Endothelial cell of umbilical vein (primary cell): ENCODE data around the gene TMEM107. TPM values are rescaled to one million over a fixed set of nuclear protein-coding genes. Genes with fewer than 3 reads are reported as not detected.
A peak's percentile ranks its signal among the peaks of the same experiment; 100 is the strongest.

Experiments
- BruUV-seq: library from RNA; stranded (reverse); fragments of 400-500 nt; replicated peaks from 2 replicates; lab custom pipeline; 2021; lab: Mats Ljungman, UMichigan
- CTCF ChIA-PET: fragments of 300-600, 350-600 bp; sonication (Branson Sonifier 250); formaldehyde crosslinking; loops from one replicate; lab custom pipeline; 2021; ENCODE audit warnings: antibody characterized with exemption, inconsistent platforms; lab: Charles Lee
- POLR2A ChIA-PET: fragments of 300-600, 350-600 bp; sonication (Branson Sonifier 250); formaldehyde crosslinking; loops from one replicate; lab custom pipeline; 2021; ENCODE audit warnings: antibody characterized with exemption, inconsistent platforms; lab: Charles Lee
- DNase-seq: peaks from one replicate; pipeline ENCODE4 v3.0.0-alpha.2; 2011; ENCODE audit warnings: low read depth, low spot score
- FAIRE-seq: peaks from 2 replicates; lab custom pipeline; 2011; peaks lifted over from hg19 to GRCh38; lab: Jason Lieb, UNC
- H2AFZ ChIP-seq: 2 replicates; pipeline ENCODE4 v1.6.0; 2012; ENCODE audit warnings: low read depth, low read length, control low read depth, inconsistent platforms
- H3K27ac ChIP-seq: 2 replicates; pipeline ENCODE4 v1.5.1; 2011; ENCODE audit warnings: low read depth, mild to moderate bottlenecking, control low read depth, low read length, moderate library complexity; ENCODE audit not compliant: insufficient read depth
- H3K27me3 ChIP-seq, 2 experiments: 2 replicates each; pipeline versions ENCODE4 v1.6.0 to v1.6.1; 2011; ENCODE audit warnings: low read length in 2 of 2, mixed read lengths in 1 of 2; ENCODE audit not compliant: control insufficient read depth in 2 of 2, insufficient read depth in 2 of 2
- H3K36me3 ChIP-seq, 2 experiments: 2 replicates in 1 of 2; 3 replicates in 1 of 2; pipeline ENCODE4 v1.5.1; 2011; ENCODE audit warnings: low read length in 2 of 2, mild to moderate bottlenecking in 1 of 2, moderate library complexity in 1 of 2; ENCODE audit not compliant: control insufficient read depth in 2 of 2, insufficient read depth in 2 of 2; ENCODE audit errors: extremely low read depth in 1 of 2
- H3K4me1 ChIP-seq: 3 replicates; pipeline ENCODE4 v1.5.1; 2011; ENCODE audit warnings: mild to moderate bottlenecking, low read length; ENCODE audit not compliant: control insufficient read depth, insufficient read depth; ENCODE audit errors: extremely low read depth
- H3K4me2 ChIP-seq: 2 replicates; pipeline ENCODE4 v1.6.1; 2011; ENCODE audit warnings: low read length, control low read depth, mixed read lengths; ENCODE audit not compliant: insufficient read depth
- H3K4me3 ChIP-seq, 3 experiments: fragments of 200-600 bp in 1 of 3; sonication (generic), shearing (Covaris generic) in 1 of 3; replicated peaks in 1 of 3; 2 replicates each; pipeline ENCODE4 v1.5.1; 2011 to 2016; ENCODE audit warnings: control low read depth in 3 of 3, low read length in 3 of 3, mild to moderate bottlenecking in 2 of 3, inconsistent platforms in 1 of 3, low read depth in 1 of 3, moderate library complexity in 1 of 3; ENCODE audit not compliant: insufficient read depth in 1 of 3
- H3K79me2 ChIP-seq: 2 replicates; pipeline ENCODE4 v1.6.0; 2012; ENCODE audit warnings: low read length, inconsistent platforms; ENCODE audit not compliant: control insufficient read depth, insufficient read depth
- H3K9ac ChIP-seq: replicated peaks from 2 replicates; pipeline ENCODE3; 2011; ENCODE audit warnings: low read length, control low read depth; ENCODE audit not compliant: insufficient read depth; ENCODE audit errors: extremely low read depth
- H3K9me1 ChIP-seq: replicated peaks from 3 replicates; pipeline ENCODE4 v1.6.0; 2011; ENCODE audit warnings: mild to moderate bottlenecking, low read length; ENCODE audit not compliant: control insufficient read depth, insufficient read depth; ENCODE audit errors: extremely low read depth
- H3K9me3 ChIP-seq: replicated peaks from 2 replicates; pipeline ENCODE4 v1.5.1; 2012; ENCODE audit warnings: low read length, inconsistent platforms; ENCODE audit not compliant: control insufficient read depth, insufficient read depth
- H4K20me1 ChIP-seq: replicated peaks from 2 replicates; pipeline ENCODE3; 2011; ENCODE audit warnings: mild to moderate bottlenecking, low read length; ENCODE audit not compliant: control insufficient read depth, insufficient read depth; ENCODE audit errors: extremely low read depth
- EZH2 ChIP-seq: IDR thresholded peaks from 2 replicates; pipeline ENCODE4 v1.6.1; 2012; ENCODE audit warnings: borderline replicate concordance, low read depth, mild to moderate bottlenecking, moderate library complexity, low read length, inconsistent platforms; ENCODE audit not compliant: severe bottlenecking
- FOS ChIP-seq: IDR thresholded peaks from 2 replicates; pipeline ENCODE4 v1.6.1; 2011; ENCODE audit warnings: mild to moderate bottlenecking, low read length, moderate library complexity, borderline replicate concordance; ENCODE audit not compliant: insufficient read depth
- GATA2 ChIP-seq: IDR thresholded peaks from 2 replicates; pipeline ENCODE4 v1.7.0; 2011; ENCODE audit warnings: low read depth, mild to moderate bottlenecking, moderate library complexity, mixed read lengths, low read length; ENCODE audit not compliant: insufficient read length, insufficient read depth
- JUN ChIP-seq: IDR thresholded peaks from 2 replicates; pipeline ENCODE4 v1.6.1; 2011; ENCODE audit warnings: borderline replicate concordance, low read depth; ENCODE audit not compliant: insufficient read length, insufficient read depth
- MYC ChIP-seq: IDR thresholded peaks from one replicate; pipeline ENCODE4 v1.6.1; 2011; ENCODE audit warnings: mild to moderate bottlenecking, low read depth, low read length
- POLR2A ChIP-seq: IDR thresholded peaks from 2 replicates; pipeline ENCODE4 v1.6.1; 2012; ENCODE audit warnings: low read depth, mild to moderate bottlenecking, control low read depth, low read length
- POLR2AphosphoS5 ChIP-seq: IDR thresholded peaks from 2 replicates; pipeline ENCODE4 v1.6.1; 2012; ENCODE audit warnings: low read depth, mild to moderate bottlenecking, control low read depth, low read length, moderate library complexity; ENCODE audit not compliant: insufficient read depth
- dilution Hi-C: fragments of 300-500 bp; cut with MboI; formaldehyde crosslinking; loops from one replicate; pipeline ENCODE4 v1.15.0; 2019; ENCODE audit warnings: low sequenced_read_pairs; ENCODE audit not compliant: extremely low pct_ligation_motif_present
- intact Hi-C: fragments of 100-400 bp; cut with micrococcal nuclease; formaldehyde crosslinking; loops from one replicate; pipeline ENCODE4 v1.10.0; 2022
- polyA plus RNA-seq, 4 experiments: library from polyadenylated mRNA; depleted of rRNA in 3 of 4; stranded (reverse) in 3 of 4; unstranded in 1 of 4; fragments of >200 nt; gene quantifications; 2 replicates each; pipeline versions ENCODE4 v1.2.1 to v1.2.3, GENCODE V29; 2011 to 2012; ENCODE audit warnings: missing spikeins in 1 of 4
- total RNA-seq: library from RNA; stranded (reverse); gene quantifications from 2 replicates; pipeline ENCODE4 v1.2.3, GENCODE V29; 2021
- TF ChIP-seq, protein P1 (sequence below): IDR thresholded peaks from 2 replicates; pipeline ENCODE4 v1.6.1; 2011; ENCODE audit not compliant: insufficient read depth, insufficient read length
- TF ChIP-seq, protein P2 (sequence below), 2 donors: IDR thresholded peaks; 1 replicate in 1 of 2; 2 replicates in 1 of 2; pipeline ENCODE4 v1.5.1; 2011; ENCODE audit warnings: low read length in 2 of 2, mild to moderate bottlenecking in 2 of 2, moderate library complexity in 2 of 2, control low read depth in 1 of 2, inconsistent platforms in 1 of 2, low read depth in 1 of 2; ENCODE audit not compliant: insufficient read depth in 1 of 2; ENCODE audit errors: extremely low read depth in 1 of 2

The TMEM107 gene
- total and polyA plus RNA-seq, 2 donors (not counting 3 experiments of a cell fraction or from before 2014, with no cell fraction given): 20.4 to 31.6 TPM

DNA sequence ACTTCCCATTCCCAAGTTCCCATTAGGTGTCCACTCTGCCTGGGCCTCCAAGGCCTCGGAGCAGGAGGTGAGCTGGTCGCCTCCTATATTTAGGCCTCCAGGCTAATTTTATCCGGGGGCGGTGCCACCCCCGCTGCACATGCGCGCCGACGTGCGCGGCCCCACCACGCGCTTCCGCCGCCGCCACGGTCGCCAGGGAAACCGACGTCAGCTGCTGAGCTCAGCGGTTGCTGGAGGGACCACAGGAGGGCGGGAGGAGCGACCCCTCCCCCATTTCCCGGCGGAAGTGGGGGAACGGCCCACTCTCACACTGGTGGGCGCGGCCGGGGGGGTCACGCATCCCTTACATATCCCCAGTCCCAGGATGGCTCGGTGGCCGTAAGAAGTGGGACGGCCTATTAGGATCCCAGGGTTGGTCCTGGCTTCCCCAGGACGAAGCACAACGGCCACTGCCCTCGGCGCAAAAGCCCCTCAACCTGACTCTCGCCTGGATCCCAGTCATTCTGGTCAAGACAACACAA lies 25.0 kb downstream of the TMEM107 start:
- no peaks in the 10 kb centered on the region for H4K20me1 ChIP-seq
- POLR2A ChIA-PET: interaction anchor here (1.1 kb wide), 1 partner anchor 22 kb away, joined by 9 read pairs; no protein-coding TSS in a partner anchor

DNA sequence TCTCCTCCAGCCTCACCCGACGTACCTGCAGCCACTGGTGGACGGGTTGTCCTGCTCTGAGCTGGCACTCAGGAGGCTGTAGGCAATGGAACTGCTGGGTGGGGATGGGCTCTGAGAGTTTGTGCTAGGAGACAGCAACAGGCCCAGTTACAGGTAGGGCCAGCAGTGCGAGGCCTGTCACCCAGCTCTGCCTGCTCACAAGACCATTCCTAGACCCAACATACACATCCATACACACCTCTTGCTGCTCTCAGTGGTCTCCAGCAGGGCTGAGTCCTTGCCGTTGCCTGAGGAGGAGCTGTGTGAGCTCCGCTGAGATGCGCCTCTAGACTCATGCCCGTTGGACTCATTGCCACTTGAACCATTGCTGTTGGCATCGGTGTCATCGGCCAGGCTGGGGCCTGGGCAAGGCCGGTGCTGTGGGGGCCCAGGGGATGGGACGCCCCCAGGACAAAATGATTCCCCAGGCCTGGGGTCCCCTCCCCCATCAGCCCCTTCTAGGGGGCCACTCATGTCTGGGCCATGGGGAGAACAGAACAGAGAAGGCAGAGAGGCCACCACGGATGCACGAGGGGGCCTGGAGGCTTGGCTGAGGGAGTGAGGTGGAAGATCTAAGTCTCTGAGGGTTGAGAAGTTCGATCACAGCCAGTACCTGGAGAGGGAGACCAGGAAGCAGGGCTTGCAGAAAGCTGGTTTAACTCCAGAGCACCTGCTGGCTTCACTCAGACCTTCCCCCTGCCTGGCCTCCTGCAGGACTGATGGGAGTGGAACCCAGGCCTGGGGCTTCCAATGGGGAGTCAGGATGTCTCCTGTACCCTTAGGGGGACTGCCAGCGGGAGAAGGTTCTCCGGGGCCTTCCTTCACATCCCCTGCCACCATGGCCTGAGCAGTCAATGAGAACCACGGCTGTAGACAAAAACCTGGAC lies 25.7 kb downstream of the TMEM107 start:
- DNase-seq (no peak), FAIRE-seq (no peak)
- TF ChIP-seq MYC: no peak
- TF ChIP-seq, protein P1, sequence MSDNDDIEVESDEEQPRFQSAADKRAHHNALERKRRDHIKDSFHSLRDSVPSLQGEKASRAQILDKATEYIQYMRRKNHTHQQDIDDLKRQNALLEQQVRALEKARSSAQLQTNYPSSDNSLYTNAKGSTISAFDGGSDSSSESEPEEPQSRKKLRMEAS: no peak
- no peak for TF ChIP-seq EZH2
- no peak for TF ChIP-seq JUN
- TF ChIP-seq POLR2A: no peak
- no peak for TF ChIP-seq POLR2AphosphoS5
- no peak for TF ChIP-seq FOS
- TF ChIP-seq GATA2: no peak
- TF ChIP-seq, protein P2, sequence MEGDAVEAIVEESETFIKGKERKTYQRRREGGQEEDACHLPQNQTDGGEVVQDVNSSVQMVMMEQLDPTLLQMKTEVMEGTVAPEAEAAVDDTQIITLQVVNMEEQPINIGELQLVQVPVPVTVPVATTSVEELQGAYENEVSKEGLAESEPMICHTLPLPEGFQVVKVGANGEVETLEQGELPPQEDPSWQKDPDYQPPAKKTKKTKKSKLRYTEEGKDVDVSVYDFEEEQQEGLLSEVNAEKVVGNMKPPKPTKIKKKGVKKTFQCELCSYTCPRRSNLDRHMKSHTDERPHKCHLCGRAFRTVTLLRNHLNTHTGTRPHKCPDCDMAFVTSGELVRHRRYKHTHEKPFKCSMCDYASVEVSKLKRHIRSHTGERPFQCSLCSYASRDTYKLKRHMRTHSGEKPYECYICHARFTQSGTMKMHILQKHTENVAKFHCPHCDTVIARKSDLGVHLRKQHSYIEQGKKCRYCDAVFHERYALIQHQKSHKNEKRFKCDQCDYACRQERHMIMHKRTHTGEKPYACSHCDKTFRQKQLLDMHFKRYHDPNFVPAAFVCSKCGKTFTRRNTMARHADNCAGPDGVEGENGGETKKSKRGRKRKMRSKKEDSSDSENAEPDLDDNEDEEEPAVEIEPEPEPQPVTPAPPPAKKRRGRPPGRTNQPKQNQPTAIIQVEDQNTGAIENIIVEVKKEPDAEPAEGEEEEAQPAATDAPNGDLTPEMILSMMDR (IDR thresholded peaks at IDR 0.05; ENCODE audit: extremely low read depth in 1 of 2, insufficient read depth in 1 of 2, low read depth in 1 of 2, low read length in 2 of 2): no peak
- H3K27ac ChIP-seq: peak overlapping the region; percentile 99
- intact Hi-C loops: loop anchor here (1.0 kb wide), 1 partner anchor 11 kb away; no protein-coding TSS in a partner anchor
- no peak overlapping the region for H3K4me3 ChIP-seq
- POLR2A ChIA-PET: interaction anchor here (1.1 kb wide), 1 partner anchor 23 kb away, joined by 9 read pairs; no protein-coding TSS in a partner anchor
- H3K36me3 ChIP-seq: peaks cover 2 to 44% of the 10 kb centered on the region in 2 experiments
- H2AFZ ChIP-seq: no peak overlapping the region
- peak overlapping the region; percentile 53 for H3K9ac ChIP-seq
- H3K9me1 ChIP-seq: no peaks in the 10 kb centered on the region
- H3K4me1 ChIP-seq: peaks cover 38% of the 10 kb centered on the region
- H3K9me3 ChIP-seq: no peaks in the 10 kb centered on the region
- peak overlapping the region; percentile 53 for H3K4me2 ChIP-seq
- dilution Hi-C loops: no loop called here
- CTCF ChIA-PET: interaction anchor here (0.9 to 3.6 kb wide), 4 partner anchors 10 to 56 kb away, joined by 4 to 28 read pairs (median 4); no protein-coding TSS in a partner anchor
- H3K79me2 ChIP-seq: peaks cover 5% of the 10 kb centered on the region
- BruUV-seq: no TSS peak
- no peaks in the 10 kb centered on the region for H3K27me3 ChIP-seq
- no peaks in the 10 kb centered on the region for H4K20me1 ChIP-seq

More for the DNA sequence above, 25.0 kb downstream of the TMEM107 start:
- Histone ChIP-seq H3K27ac (peak overlapping the region; percentile 99), H3K9me3 (no peaks in the 10 kb centered on the region), H2AFZ (no peak overlapping the region), H3K4me2 (peak overlapping the region; percentile 82), H3K4me3 (peak overlapping the region; percentile 67 to 83 (median 69)), H3K79me2 (peaks cover 5% of the 10 kb centered on the region), H3K36me3 (peaks cover 2 to 37% of the 10 kb centered on the region in 2 experiments), H3K27me3 (no peaks in the 10 kb centered on the region), H3K9ac (peak overlapping the region; percentile 96), H3K4me1 (peaks cover 43% of the 10 kb centered on the region), H3K9me1 (no peaks in the 10 kb centered on the region)
- peak; percentile 84 for FAIRE-seq
- intact Hi-C loops (loop anchor here (1.0 kb wide), 1 partner anchor 12 kb away; no protein-coding TSS in a partner anchor), dilution Hi-C loops (no loop called here)
- peak; percentile 92 for DNase-seq
- BruUV-seq: no TSS peak
- CTCF ChIA-PET: interaction anchor here (0.9 to 3.6 kb wide), 4 partner anchors 10 to 57 kb away, joined by 4 to 28 read pairs (median 4); no protein-coding TSS in a partner anchor
- no peak for TF ChIP-seq EZH2
- TF ChIP-seq, protein P1: peak; percentile 65
